Measurements from ENCODE around the gene CNGB1. TPM values are rescaled to one million over a fixed set of nuclear protein-coding genes. Genes with fewer than 3 reads are reported as not detected.

The CNGB1 gene
- total RNA-seq, 2 donors from 2014 or later: 0.05 to 0.69 TPM

- Histone ChIP-seq H3K9ac (ENCODE audit: low read depth in 2 of 2, low read length in 2 of 2) (no peak overlapping the region), H3K9me3 (no peaks in the 10 kb centered on the region), H3K36me3 (no peaks in the 10 kb centered on the region), H3K27me3 (no peaks in the 10 kb centered on the region), H3K4me3 (no peak overlapping the region), H3K4me1 (no peaks in the 10 kb centered on the region), H3K27ac (no peak overlapping the region)
- no peak for DNase-seq
- intact Hi-C loops (cut with DNase I): no loop called here
- TF ChIP-seq CTCF (IDR thresholded peaks at IDR 0.05): no peak
These were observed 33.1 kb downstream of the CNGB1 start for GRCh38 chr16:57937861-57938260.

GRCh38 chr16:57935904-57936303, 35.0 kb downstream of the CNGB1 start:
- Histone ChIP-seq H3K4me3 (no peak overlapping the region), H3K9me3 (no peaks in the 10 kb centered on the region), H3K27me3 (no peaks in the 10 kb centered on the region), H3K9ac (ENCODE audit: low read depth in 2 of 2, low read length in 2 of 2) (no peak overlapping the region), H3K36me3 (no peaks in the 10 kb centered on the region), H3K27ac (no peak overlapping the region), H3K4me1 (no peaks in the 10 kb centered on the region)
- intact Hi-C loops (cut with DNase I): no loop called here
- no peak for DNase-seq
- TF ChIP-seq CTCF (IDR thresholded peaks at IDR 0.05): no peak

GRCh38 chr16:57930533-57930932, 40.4 kb downstream of the CNGB1 start:
- Histone ChIP-seq H3K4me1 (no peaks in the 10 kb centered on the region), H3K4me3 (no peak overlapping the region), H3K36me3 (no peaks in the 10 kb centered on the region), H3K9ac (ENCODE audit: low read depth in 2 of 2, low read length in 2 of 2) (no peak overlapping the region), H3K27ac (no peak overlapping the region), H3K27me3 (no peaks in the 10 kb centered on the region), H3K9me3 (no peaks in the 10 kb centered on the region)
- no peak for DNase-seq
- intact Hi-C loops (cut with DNase I): no loop called here
- TF ChIP-seq CTCF (IDR thresholded peaks at IDR 0.05): no peak

- no peak for DNase-seq
- intact Hi-C loops (cut with DNase I): no loop called here
- no peaks in the 10 kb centered on the region for H3K36me3 ChIP-seq
- no peak overlapping the region for H3K9ac ChIP-seq (ENCODE audit: low read depth in 2 of 2, low read length in 2 of 2)
- H3K27me3 ChIP-seq: no peaks in the 10 kb centered on the region
- TF ChIP-seq CTCF (IDR thresholded peaks at IDR 0.05): no peak
- H3K4me1 ChIP-seq: no peaks in the 10 kb centered on the region
- H3K9me3 ChIP-seq: no peaks in the 10 kb centered on the region
- no peak overlapping the region for H3K4me3 ChIP-seq
- H3K27ac ChIP-seq: no peak overlapping the region
These were observed 41.7 kb downstream of the CNGB1 start for GRCh38 chr16:57929250-57929649.

- intact Hi-C loops (cut with DNase I): no loop called here
These were observed 44.9 kb downstream of the CNGB1 start for GRCh38 chr16:57926041-57926440.

More at GRCh38 chr16:57926041-57926440, 44.9 kb downstream of the CNGB1 start:
- H3K4me1 ChIP-seq: no peaks in the 10 kb centered on the region
- no peak for TF ChIP-seq CTCF (IDR thresholded peaks at IDR 0.05)
- no peak overlapping the region for H3K4me3 ChIP-seq
- no peaks in the 10 kb centered on the region for H3K27me3 ChIP-seq
- H3K27ac ChIP-seq: no peak overlapping the region
- no peak for DNase-seq
- H3K9ac ChIP-seq (ENCODE audit: low read depth in 2 of 2, low read length in 2 of 2): no peak overlapping the region
- H3K36me3 ChIP-seq: no peaks in the 10 kb centered on the region
- H3K9me3 ChIP-seq: no peaks in the 10 kb centered on the region
